IPS-20b (cell line): ENCODE measurements around the gene RRBP1.

ENCODE experiments used
- H3K27ac ChIP-seq: one replicate; pipeline ENCODE4 v1.5.1; 2013; ENCODE audit warnings: low read length
- H3K27me3 ChIP-seq: 2 replicates; pipeline ENCODE4 v1.6.1; 2013; ENCODE audit warnings: mild to moderate bottlenecking, low read length, inconsistent platforms; ENCODE audit not compliant: insufficient read depth
- H3K36me3 ChIP-seq: 2 replicates; pipeline ENCODE4 v1.6.1; 2013; ENCODE audit warnings: low read depth, mild to moderate bottlenecking, inconsistent platforms, low read length, moderate library complexity; ENCODE audit not compliant: insufficient read depth
- H3K4me1 ChIP-seq: 2 replicates; pipeline ENCODE4 v1.6.1; 2013; ENCODE audit warnings: mild to moderate bottlenecking, control low read depth, inconsistent platforms, low read length, moderate library complexity; ENCODE audit not compliant: insufficient read depth
- H3K4me3 ChIP-seq: 2 replicates; pipeline ENCODE4 v1.5.1; 2013; ENCODE audit warnings: mild to moderate bottlenecking, low read length, inconsistent platforms
- H3K9ac ChIP-seq: 2 replicates; pipeline ENCODE4 v1.6.1; 2013; ENCODE audit warnings: low read depth, mild to moderate bottlenecking, inconsistent platforms, low read length, moderate library complexity
- H3K9me3 ChIP-seq: 2 replicates; pipeline ENCODE4 v1.6.1; 2013; ENCODE audit warnings: mild to moderate bottlenecking, low read depth, low read length, inconsistent platforms; ENCODE audit not compliant: insufficient read depth

The RRBP1 gene

GRCh38 chr20:17637413-17637780, 44.6 kb downstream of the RRBP1 start:
- no peaks in the 10 kb centered on the region for H3K27me3 ChIP-seq
- peaks cover 79% of the 10 kb centered on the region for H3K36me3 ChIP-seq
- no peaks in the 10 kb centered on the region for H3K9me3 ChIP-seq
- H3K9ac ChIP-seq = no peak overlapping the region
- no peak overlapping the region for H3K4me3 ChIP-seq
- no peaks in the 10 kb centered on the region; the same call in 1 of the 2 replicates for H3K4me1 ChIP-seq
- H3K27ac ChIP-seq = no peak overlapping the region

GRCh38 chr20:17636523-17637412, 45.3 kb downstream of the RRBP1 start:
- no peaks in the 10 kb centered on the region for H3K9me3 ChIP-seq
- H3K4me3 ChIP-seq = no peak overlapping the region
- H3K4me1 ChIP-seq = no peaks in the 10 kb centered on the region; the same call in 1 of the 2 replicates
- no peak overlapping the region for H3K27ac ChIP-seq
- H3K27me3 ChIP-seq = no peaks in the 10 kb centered on the region
- H3K36me3 ChIP-seq = peaks cover 79% of the 10 kb centered on the region
- no peak overlapping the region for H3K9ac ChIP-seq

GRCh38 chr20:17635332-17636244, 46.5 kb downstream of the RRBP1 start:
- no peak overlapping the region for H3K4me3 ChIP-seq
- peak overlapping the region; percentile 36 for H3K27ac ChIP-seq
- peaks cover 81% of the 10 kb centered on the region for H3K36me3 ChIP-seq
- no peaks in the 10 kb centered on the region for H3K27me3 ChIP-seq
- H3K9ac ChIP-seq = no peak overlapping the region
- H3K9me3 ChIP-seq = no peaks in the 10 kb centered on the region
- no peaks in the 10 kb centered on the region; the same call in 1 of the 2 replicates for H3K4me1 ChIP-seq

GRCh38 chr20:17634661-17635331, 47.2 kb downstream of the RRBP1 start:
- Histone ChIP-seq H3K9me3 (no peaks in the 10 kb centered on the region), H3K4me3 (no peak overlapping the region), H3K27me3 (no peaks in the 10 kb centered on the region), H3K4me1 (no peaks in the 10 kb centered on the region; the same call in 1 of the 2 replicates), H3K27ac (no peak overlapping the region), H3K36me3 (peaks cover 85% of the 10 kb centered on the region), H3K9ac (no peak overlapping the region)

- H3K9ac ChIP-seq = no peak overlapping the region
- H3K36me3 ChIP-seq = peaks cover 82% of the 10 kb centered on the region
- H3K4me1 ChIP-seq = no peaks in the 10 kb centered on the region; the same call in 1 of the 2 replicates
- H3K4me3 ChIP-seq = no peak overlapping the region
- H3K9me3 ChIP-seq = no peaks in the 10 kb centered on the region
- no peaks in the 10 kb centered on the region for H3K27me3 ChIP-seq
- H3K27ac ChIP-seq = no peak overlapping the region
Observed at GRCh38 chr20:17633850-17634500, 48.1 kb downstream of the RRBP1 start.

GRCh38 chr20:17633221-17633849, 48.7 kb downstream of the RRBP1 start:
- Histone ChIP-seq H3K9ac (no peak overlapping the region), H3K27me3 (no peaks in the 10 kb centered on the region), H3K9me3 (no peaks in the 10 kb centered on the region), H3K36me3 (peaks cover 83% of the 10 kb centered on the region), H3K4me1 (no peaks in the 10 kb centered on the region; the same call in 1 of the 2 replicates), H3K4me3 (no peak overlapping the region), H3K27ac (no peak overlapping the region)

GRCh38 chr20:17631576-17632319, 50.3 kb downstream of the RRBP1 start:
- Histone ChIP-seq H3K27me3 (no peaks in the 10 kb centered on the region), H3K4me3 (no peak overlapping the region), H3K36me3 (peaks cover 91% of the 10 kb centered on the region), H3K27ac (no peak overlapping the region), H3K9ac (no peak overlapping the region), H3K9me3 (no peaks in the 10 kb centered on the region), H3K4me1 (no peaks in the 10 kb centered on the region; the same call in 1 of the 2 replicates)

GRCh38 chr20:17630806-17631195, 51.2 kb downstream of the RRBP1 start:
- Histone ChIP-seq H3K9me3 (no peaks in the 10 kb centered on the region), H3K36me3 (peaks cover 92% of the 10 kb centered on the region), H3K27ac (no peak overlapping the region), H3K9ac (no peak overlapping the region), H3K4me3 (no peak overlapping the region), H3K4me1 (no peaks in the 10 kb centered on the region), H3K27me3 (no peaks in the 10 kb centered on the region)

GRCh38 chr20:17630151-17630805, 51.8 kb downstream of the RRBP1 start:
- Histone ChIP-seq H3K27me3 (no peaks in the 10 kb centered on the region), H3K9me3 (no peaks in the 10 kb centered on the region), H3K4me3 (no peak overlapping the region), H3K36me3 (peaks cover 92% of the 10 kb centered on the region), H3K27ac (no peak overlapping the region), H3K9ac (no peak overlapping the region), H3K4me1 (no peaks in the 10 kb centered on the region)

GRCh38 chr20:17629678-17630089, 52.4 kb downstream of the RRBP1 start:
- Histone ChIP-seq H3K9ac (no peak overlapping the region), H3K27ac (no peak overlapping the region), H3K4me1 (no peaks in the 10 kb centered on the region), H3K27me3 (no peaks in the 10 kb centered on the region), H3K4me3 (no peak overlapping the region), H3K9me3 (no peaks in the 10 kb centered on the region), H3K36me3 (peaks cover 92% of the 10 kb centered on the region)
